AG04449 (cell line): ENCODE data around the gene TBC1D32.

ENCODE experiments used
- CTCF ChIA-PET: fragments of 350-600 bp; formaldehyde crosslinking; extraction: SDS; loops from one replicate; lab custom pipeline; 2021; ENCODE audit warnings: antibody characterized with exemption; lab: Yijun Ruan, JAX
- POLR2A ChIA-PET: fragments of 400-600, 350-600 bp; formaldehyde crosslinking; extraction: SDS; loops from one replicate; lab custom pipeline; 2020; ENCODE audit warnings: antibody characterized with exemption, inconsistent platforms; lab: Yijun Ruan, JAX
- DNase-seq: peaks from one replicate; pipeline ENCODE4 v3.0.0-alpha.2; 2010; ENCODE audit warnings: low read depth, low spot score
- H3K4me3 ChIP-seq: 2 replicates; pipeline ENCODE4 v1.5.1; 2011; ENCODE audit warnings: low read depth, mild to moderate bottlenecking, control low read depth, low read length
- TF ChIP-seq, protein P1 (sequence below): IDR thresholded peaks from one replicate; pipeline ENCODE4 v1.5.1; 2011; ENCODE audit warnings: mild to moderate bottlenecking, moderate library complexity, low read length, control low read depth, inconsistent platforms; ENCODE audit not compliant: insufficient read depth; ENCODE audit errors: missing control alignments

The TBC1D32 gene

DNA sequence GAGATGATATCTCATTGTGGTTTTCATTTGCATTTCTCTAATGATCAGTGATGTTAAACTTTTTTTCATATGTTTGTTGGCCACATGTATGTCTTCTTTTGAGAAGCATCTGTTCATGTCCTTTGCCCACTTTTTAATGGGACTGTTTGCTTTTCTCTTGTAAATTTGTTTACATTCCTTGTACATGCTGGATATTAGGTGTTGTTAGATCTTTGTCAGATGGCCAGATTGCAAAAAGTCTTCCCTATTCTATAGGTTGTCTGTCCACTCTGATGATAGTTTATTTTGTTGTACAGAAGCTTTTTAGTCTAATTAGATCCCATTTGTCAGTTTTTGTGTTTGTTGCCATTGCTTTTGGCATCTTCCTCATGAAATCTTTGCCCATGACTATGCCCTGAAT is 172.4 kb downstream of the TBC1D32 start:
- ChIA-PET POLR2A (no interaction called here), CTCF (no interaction called here)
- no peak for DNase-seq
- TF ChIP-seq, protein P1, sequence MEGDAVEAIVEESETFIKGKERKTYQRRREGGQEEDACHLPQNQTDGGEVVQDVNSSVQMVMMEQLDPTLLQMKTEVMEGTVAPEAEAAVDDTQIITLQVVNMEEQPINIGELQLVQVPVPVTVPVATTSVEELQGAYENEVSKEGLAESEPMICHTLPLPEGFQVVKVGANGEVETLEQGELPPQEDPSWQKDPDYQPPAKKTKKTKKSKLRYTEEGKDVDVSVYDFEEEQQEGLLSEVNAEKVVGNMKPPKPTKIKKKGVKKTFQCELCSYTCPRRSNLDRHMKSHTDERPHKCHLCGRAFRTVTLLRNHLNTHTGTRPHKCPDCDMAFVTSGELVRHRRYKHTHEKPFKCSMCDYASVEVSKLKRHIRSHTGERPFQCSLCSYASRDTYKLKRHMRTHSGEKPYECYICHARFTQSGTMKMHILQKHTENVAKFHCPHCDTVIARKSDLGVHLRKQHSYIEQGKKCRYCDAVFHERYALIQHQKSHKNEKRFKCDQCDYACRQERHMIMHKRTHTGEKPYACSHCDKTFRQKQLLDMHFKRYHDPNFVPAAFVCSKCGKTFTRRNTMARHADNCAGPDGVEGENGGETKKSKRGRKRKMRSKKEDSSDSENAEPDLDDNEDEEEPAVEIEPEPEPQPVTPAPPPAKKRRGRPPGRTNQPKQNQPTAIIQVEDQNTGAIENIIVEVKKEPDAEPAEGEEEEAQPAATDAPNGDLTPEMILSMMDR: no peak
- no peak overlapping the region for H3K4me3 ChIP-seq

DNA sequence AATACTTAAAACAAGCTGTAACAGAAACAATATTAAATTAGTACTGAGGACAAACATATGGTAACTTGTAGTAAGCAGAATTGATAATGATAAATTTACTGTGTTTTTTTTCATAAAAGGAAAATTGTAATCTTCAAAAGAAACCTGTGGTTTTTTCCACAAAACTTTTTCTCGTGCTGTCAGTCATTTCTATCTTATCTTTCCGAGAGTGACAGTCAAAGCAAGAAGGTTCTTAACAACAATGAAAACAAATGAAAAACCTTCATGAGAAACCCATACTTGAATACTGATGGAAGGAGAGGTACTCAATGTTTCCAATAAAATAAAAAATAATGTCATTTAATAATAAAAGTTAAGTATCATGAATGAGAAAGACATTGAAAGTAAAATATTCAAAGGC is 174.0 kb downstream of the TBC1D32 start:
- no peak for DNase-seq
- TF ChIP-seq, protein P1: no peak
- no peak overlapping the region for H3K4me3 ChIP-seq
- POLR2A ChIA-PET: no interaction called here
- CTCF ChIA-PET: no interaction called here

DNA sequence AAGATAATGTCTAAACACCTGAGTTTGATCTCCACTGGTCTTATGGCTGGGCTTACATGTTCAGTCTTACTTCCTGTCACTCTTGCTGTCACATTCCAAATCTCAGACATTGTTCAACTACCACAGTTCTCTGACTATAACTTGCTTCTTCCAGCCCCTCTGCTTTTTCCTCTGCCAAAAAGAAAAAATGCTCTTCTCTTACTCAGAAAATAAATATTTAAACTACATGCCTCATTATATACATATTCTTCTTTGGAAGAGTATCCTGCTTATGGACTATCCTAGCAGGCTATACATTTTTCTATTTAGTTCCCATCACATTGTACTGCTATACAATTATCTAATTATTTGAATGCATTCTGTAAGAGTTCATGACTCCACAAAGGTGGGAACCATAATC is 175.4 kb downstream of the TBC1D32 start:
- CTCF ChIA-PET: no interaction called here
- POLR2A ChIA-PET: no interaction called here
- no peak for DNase-seq
- TF ChIP-seq, protein P1: no peak
- H3K4me3 ChIP-seq: no peak overlapping the region

DNA sequence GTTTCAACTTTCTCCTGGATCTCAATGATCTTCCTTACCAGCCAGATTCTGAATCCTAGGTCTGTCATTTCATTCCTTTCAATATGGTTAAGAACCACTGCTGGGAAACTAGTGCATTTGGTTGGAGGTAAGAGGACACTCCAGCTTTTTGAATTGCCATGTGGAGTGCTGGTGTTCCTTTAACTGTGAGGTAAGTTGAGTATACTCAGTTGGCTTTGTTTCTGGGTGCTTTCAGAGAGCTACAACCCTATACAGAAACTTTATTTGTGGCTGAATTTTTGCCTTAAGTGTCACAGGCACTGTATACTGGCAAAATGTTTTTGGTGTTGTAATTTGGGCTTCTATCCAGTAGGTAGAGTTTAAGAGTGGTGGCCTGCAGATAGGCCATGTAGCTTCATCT is 175.8 kb downstream of the TBC1D32 start:
- POLR2A ChIA-PET: no interaction called here
- CTCF ChIA-PET: no interaction called here
- TF ChIP-seq, protein P1: no peak
- H3K4me3 ChIP-seq: no peak overlapping the region
- DNase-seq: no peak

DNA sequence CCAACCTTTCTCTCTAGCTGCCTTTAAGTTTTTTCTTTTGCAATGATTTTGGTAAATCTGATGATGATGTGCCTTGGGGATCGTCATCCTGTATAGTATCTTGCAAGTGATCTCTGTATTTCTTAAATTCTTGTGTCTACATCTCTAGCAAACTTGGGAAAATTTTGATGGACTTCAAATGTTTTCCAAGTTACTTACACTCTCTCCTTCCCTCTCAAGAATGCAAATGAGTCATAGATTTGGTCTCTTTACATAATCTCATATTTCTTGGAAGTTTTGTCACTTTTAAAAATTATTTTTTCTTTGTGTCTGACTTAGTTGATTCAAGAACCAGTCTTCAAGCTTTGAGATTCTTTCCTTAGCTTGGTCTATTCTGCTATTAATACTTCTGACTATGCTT is 176.4 kb downstream of the TBC1D32 start:
- DNase-seq: peak; percentile 3
- CTCF ChIA-PET: no interaction called here
- POLR2A ChIA-PET: no interaction called here
- TF ChIP-seq, protein P1: no peak
- no peak overlapping the region for H3K4me3 ChIP-seq

DNA sequence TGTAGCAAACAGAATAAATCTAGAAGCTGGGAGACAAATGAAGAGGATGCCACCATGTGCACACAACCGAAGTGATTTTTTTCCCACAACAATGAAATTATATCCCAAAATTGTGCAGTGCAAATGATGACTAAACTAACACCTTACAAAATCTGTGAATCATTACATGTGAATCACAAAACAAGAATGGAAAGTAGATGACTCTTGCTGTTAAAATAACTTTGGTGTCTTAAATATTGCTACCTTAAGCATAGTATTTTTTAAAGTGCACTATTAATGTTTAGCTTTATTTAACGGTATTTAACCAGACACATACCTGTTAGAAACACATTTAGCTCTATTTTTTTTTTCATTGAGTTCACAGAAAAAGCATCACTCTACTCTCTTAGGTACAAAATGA is 190.8 kb downstream of the TBC1D32 start:
- TF ChIP-seq, protein P1: no peak
- DNase-seq: no peak
- ChIA-PET CTCF (no interaction called here), POLR2A (no interaction called here)
- no peak overlapping the region for H3K4me3 ChIP-seq
